GM21526 (cell line): Measurements from ENCODE around the gene ANKRD44.
A peak's percentile ranks its signal among the peaks of the same experiment; 100 is the strongest.

Experiments used
- ATAC-seq: cut with Tn5 transposase; IDR thresholded peaks from one replicate; pipeline ENCODE4 v1.9.1; 2021; ENCODE audit warnings: moderate library complexity; ENCODE audit not compliant: unreplicated experiment, low FRiP score

The ANKRD44 gene

GRCh38 chr2:197191177-197191939 lies 119.2 kb downstream of the ANKRD44 start:
- ATAC-seq: peak; percentile 53

DNA sequence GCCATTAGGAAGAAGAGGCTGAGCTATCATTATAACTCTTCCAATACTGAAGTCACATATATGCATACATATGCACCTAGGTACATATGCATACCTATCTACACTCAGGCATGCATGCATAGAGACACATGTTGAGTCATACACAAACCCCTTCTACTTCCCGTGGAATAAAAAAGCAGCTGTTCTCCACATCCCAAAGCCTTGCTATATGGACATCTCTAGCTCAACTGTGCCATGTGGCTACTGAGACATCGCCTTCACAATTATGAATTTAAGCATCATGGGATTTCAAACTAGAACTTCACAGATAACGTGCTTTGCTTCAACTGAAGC lies 120.5 kb downstream of the ANKRD44 start:
- ATAC-seq: no peak

GRCh38 chr2:197189426-197190099 lies 121.0 kb downstream of the ANKRD44 start:
- no peak for ATAC-seq

DNA sequence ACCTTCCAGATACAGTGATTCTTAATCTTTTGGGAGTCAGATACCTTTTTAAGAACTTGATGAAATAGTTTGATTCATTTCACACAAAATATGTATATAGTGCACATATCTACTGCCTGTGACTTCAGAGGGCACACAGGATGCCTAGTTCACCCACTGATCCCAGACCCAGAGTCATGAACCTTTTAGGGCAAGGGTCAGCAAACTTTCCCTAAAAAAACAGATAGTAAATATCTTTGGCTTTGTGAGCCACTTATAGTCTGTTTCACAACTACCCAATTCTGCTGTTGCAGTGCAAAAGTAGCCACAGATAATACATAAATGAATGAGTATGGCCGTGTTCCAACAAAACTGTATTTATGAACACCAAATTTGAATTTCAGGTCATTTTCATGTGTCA lies 124.9 kb downstream of the ANKRD44 start:
- no peak for ATAC-seq

- no peak for ATAC-seq
Observed at GRCh38 chr2:197184959-197185586, 125.5 kb downstream of the ANKRD44 start.

DNA sequence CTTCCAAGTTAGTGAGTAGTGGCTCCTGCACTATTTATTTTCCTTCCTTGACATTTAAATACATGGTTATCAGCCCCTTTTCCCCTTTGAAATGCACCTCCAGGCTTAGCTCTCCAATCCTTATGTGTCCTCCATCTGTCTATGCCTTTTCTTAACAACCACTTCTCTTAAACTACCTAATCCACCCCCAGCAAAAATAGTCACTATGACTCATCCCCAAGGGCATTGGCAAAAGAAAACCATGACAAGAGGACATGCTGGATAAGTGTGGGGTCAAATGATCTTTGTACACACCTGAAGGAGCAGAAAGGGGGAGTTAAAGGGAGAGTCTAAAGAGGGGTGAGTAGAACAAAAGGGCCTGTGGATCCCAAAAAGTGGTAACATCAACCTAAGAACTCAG lies 127.2 kb downstream of the ANKRD44 start:
- ATAC-seq: no peak

DNA sequence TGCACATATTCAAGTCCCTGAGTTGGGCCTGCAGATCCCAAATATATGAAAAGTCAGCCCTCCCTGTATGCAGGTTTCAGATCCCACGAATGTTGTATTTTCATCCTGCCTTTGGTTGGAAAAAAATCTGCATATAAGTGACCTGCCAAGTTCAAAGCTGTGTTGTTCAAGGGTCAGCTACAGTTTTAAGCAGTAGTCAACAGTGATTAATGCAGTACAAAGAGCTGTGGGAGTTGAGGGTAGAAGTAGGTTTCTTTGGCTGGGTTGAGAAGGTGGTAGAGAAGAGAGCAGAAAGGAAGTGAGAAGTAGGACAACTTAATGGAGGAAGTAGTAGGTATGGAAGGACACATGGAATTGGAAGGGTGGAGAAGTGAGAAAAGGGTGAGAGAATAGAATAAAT lies 127.9 kb downstream of the ANKRD44 start:
- ATAC-seq: no peak

DNA sequence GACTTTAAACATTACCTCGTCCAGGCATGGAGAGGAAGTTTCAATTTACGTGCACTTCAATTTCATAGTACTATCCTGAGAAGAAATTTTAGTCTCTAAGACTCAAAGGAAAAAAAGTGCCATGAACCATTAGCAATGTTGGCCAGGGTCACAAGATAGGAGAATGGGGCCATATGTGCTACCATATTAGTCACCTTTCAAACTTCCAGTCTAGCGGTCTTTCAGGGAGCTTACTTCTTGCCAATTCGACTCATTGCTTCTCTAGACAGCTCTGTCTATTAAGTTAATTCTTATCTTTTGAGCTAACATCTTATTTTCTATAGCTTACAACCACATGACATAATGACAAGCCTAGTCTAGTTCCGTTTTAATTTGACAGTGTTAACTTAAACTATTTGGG lies 129.1 kb downstream of the ANKRD44 start:
- ATAC-seq: no peak

GRCh38 chr2:197179744-197180498 lies 130.7 kb downstream of the ANKRD44 start:
- ATAC-seq: no peak

- no peak for ATAC-seq
Observed at GRCh38 chr2:197176522-197176921, 134.1 kb downstream of the ANKRD44 start.

- no peak for ATAC-seq
Observed at GRCh38 chr2:197174539-197175094, 136.0 kb downstream of the ANKRD44 start.

DNA sequence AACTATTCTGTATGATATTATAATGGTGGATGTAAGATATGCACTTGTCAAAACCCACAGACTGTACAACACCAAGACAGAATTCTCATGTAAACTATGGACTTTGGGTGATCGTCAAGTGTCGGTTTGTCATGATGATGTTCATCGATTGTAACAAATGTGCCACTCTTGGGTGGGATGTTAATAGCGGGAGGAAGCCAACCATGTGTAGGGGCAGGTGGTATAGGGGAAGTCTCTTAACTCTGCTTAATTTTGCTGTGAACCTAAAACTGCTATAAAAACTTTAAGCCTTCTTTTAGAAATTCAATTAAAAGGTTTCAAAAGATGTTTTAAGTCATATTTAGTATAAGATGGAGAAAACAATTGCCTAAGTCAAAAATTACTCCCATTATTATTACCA lies 139.0 kb downstream of the ANKRD44 start:
- ATAC-seq: no peak

- ATAC-seq: no peak
Observed at GRCh38 chr2:197170208-197170607, 140.4 kb downstream of the ANKRD44 start.

GRCh38 chr2:197168705-197169104 lies 141.9 kb downstream of the ANKRD44 start:
- ATAC-seq: peak; percentile 52

DNA sequence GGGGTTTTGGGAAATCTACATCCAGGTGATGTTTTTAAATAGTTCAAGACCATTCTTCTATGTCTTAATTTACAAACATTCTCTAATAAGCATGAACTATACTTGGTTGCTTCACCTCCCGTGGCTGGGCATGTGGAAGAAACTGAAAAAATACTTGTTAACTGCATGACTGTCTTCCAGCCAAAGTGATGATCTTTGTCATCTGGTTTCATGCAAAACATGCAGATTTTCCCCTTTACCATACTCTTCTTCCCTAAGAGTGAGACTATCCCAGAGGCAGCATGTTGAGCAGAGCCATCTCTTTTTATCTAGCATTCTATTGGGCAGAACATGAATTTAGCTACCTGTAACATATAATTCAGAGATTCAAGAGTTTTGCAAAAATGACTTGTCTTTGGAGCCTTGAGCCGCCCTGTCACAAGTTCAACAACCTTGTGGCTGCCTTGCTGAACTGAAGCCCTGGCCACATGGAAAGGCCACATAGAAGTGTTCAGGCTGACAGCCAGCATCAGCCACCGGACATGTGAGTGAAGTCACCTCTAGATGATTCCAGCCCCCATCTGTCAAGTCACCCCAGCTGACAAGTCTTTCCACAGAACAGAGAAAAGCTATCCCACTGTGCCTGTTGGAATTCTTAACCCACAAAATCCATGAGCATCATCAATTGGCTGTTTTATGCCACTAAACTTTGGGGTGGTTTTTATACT lies 142.8 kb downstream of the ANKRD44 start:
- ATAC-seq: no peak

- no peak for ATAC-seq
Observed at GRCh38 chr2:197165020-197165419, 145.6 kb downstream of the ANKRD44 start.

- ATAC-seq: no peak
Observed at GRCh38 chr2:197164141-197164754, 146.3 kb downstream of the ANKRD44 start.

GRCh38 chr2:197163712-197164140 lies 146.9 kb downstream of the ANKRD44 start:
- ATAC-seq: no peak

- ATAC-seq: no peak
Observed at GRCh38 chr2:197161774-197162173, 148.8 kb downstream of the ANKRD44 start.
